ENCODE measurements around the gene CLEC2D.
A peak's percentile ranks its signal among the peaks of the same experiment; 100 is the strongest.
"Not testable (repeated sequence)": the region's sequence is repeated elsewhere in the genome, so short reads cannot be mapped to it uniquely, and the experiment has no call there.

The CLEC2D gene

GRCh38 chr12:9660046-9660445 lies 9.5 kb upstream of the CLEC2D start:
- DNase-seq (ENCODE audit: low read depth) = no peak

GRCh38 chr12:9661720-9662119 lies 7.8 kb upstream of the CLEC2D start:
- no peak for DNase-seq (ENCODE audit: low read depth)

- DNase-seq (ENCODE audit: low read depth) = no peak
These were observed 7.0 kb upstream of the CLEC2D start for GRCh38 chr12:9662488-9662887.

GRCh38 chr12:9667403-9668160 lies 1.9 kb upstream of the CLEC2D start:
- no peak for DNase-seq (ENCODE audit: low read depth)

GRCh38 chr12:9668161-9669018 lies 1.1 kb upstream of the CLEC2D start:
- no peak for DNase-seq (ENCODE audit: low read depth)

GRCh38 chr12:9669019-9669326 lies 540 bp upstream of the CLEC2D start:
- DNase-seq (ENCODE audit: low read depth) = no peak

- DNase-seq (ENCODE audit: low read depth) = not testable (repeated sequence)
These were observed 2.8 kb downstream of the CLEC2D start for GRCh38 chr12:9672340-9672739.

- peak; percentile 58 for DNase-seq (ENCODE audit: low read depth)
These were observed 4.1 kb downstream of the CLEC2D start for GRCh38 chr12:9673404-9674225.

GRCh38 chr12:9674226-9674590 lies 4.7 kb downstream of the CLEC2D start:
- no peak for DNase-seq (ENCODE audit: low read depth)

- DNase-seq (ENCODE audit: low read depth) = not testable (repeated sequence)
These were observed 13.0 kb downstream of the CLEC2D start for GRCh38 chr12:9682508-9682907.

- DNase-seq (ENCODE audit: low read depth) = not testable (repeated sequence)
These were observed 13.4 kb downstream of the CLEC2D start for GRCh38 chr12:9682949-9683348.

GRCh38 chr12:9685366-9685765 lies 15.9 kb downstream of the CLEC2D start:
- peak; percentile 48 for DNase-seq (ENCODE audit: low read depth)

GRCh38 chr12:9685915-9686314 lies 16.4 kb downstream of the CLEC2D start:
- DNase-seq (ENCODE audit: low read depth) = no peak

GRCh38 chr12:9687228-9687627 lies 17.7 kb downstream of the CLEC2D start:
- DNase-seq (ENCODE audit: low read depth) = no peak

GRCh38 chr12:9692909-9693308 lies 23.4 kb downstream of the CLEC2D start:
- no peak for DNase-seq (ENCODE audit: low read depth)

- no peak for DNase-seq (ENCODE audit: low read depth)
These were observed 24.7 kb downstream of the CLEC2D start for GRCh38 chr12:9694241-9694640.

GRCh38 chr12:9695150-9695549 lies 25.6 kb downstream of the CLEC2D start:
- DNase-seq (ENCODE audit: low read depth) = not testable (repeated sequence)

- DNase-seq (ENCODE audit: low read depth) = not testable (repeated sequence)
These were observed 26.1 kb downstream of the CLEC2D start for GRCh38 chr12:9695661-9696060.

- no peak for DNase-seq (ENCODE audit: low read depth)
These were observed 28.1 kb downstream of the CLEC2D start for GRCh38 chr12:9697619-9698018.

GRCh38 chr12:9698681-9699080 lies 29.2 kb downstream of the CLEC2D start:
- DNase-seq (ENCODE audit: low read depth) = no peak

GRCh38 chr12:9699269-9699897 lies 29.9 kb downstream of the CLEC2D start:
- no peak for DNase-seq (ENCODE audit: low read depth)

All from CMK (cell line).